Karpas-422 (cell line): Measurements from ENCODE around the gene FUT4. TPM values are rescaled to one million over a fixed set of nuclear protein-coding genes. Genes with fewer than 3 reads are reported as not detected.

Experiments
- DNase-seq: peaks from one replicate; pipeline ENCODE4 v3.0.0-alpha.2; 2015
- H2AFZ ChIP-seq: fragments of 200-600 bp; sonication (generic); 2 replicates; pipeline ENCODE4 v1.6.1; 2014; ENCODE audit warnings: antibody characterized with exemption, low read length, mixed read lengths
- H3K27ac ChIP-seq: fragments of 200-600 bp; sonication (generic); 2 replicates; pipeline ENCODE4 v1.5.1; 2014; ENCODE audit warnings: mild to moderate bottlenecking, low read length, moderate library complexity
- H3K27me3 ChIP-seq: fragments of 200-600 bp; sonication (generic); 2 replicates; pipeline ENCODE4 v1.6.1; 2014; ENCODE audit warnings: low read length, mixed read lengths
- H3K36me3 ChIP-seq: fragments of 200-600 bp; sonication (generic); 2 replicates; pipeline ENCODE4 v1.6.1; 2014; ENCODE audit warnings: low read length, mixed read lengths; ENCODE audit not compliant: insufficient read depth
- H3K4me1 ChIP-seq: fragments of 200-600 bp; sonication (generic); 2 replicates; pipeline ENCODE4 v1.6.1; 2014; ENCODE audit warnings: mild to moderate bottlenecking, low read length, mixed read lengths
- H3K4me2 ChIP-seq: fragments of 200-600 bp; sonication (generic); 2 replicates; pipeline ENCODE4 v1.6.1; 2014; ENCODE audit warnings: low read length, low read depth, mild to moderate bottlenecking; ENCODE audit not compliant: poor library complexity, severe bottlenecking
- H3K4me3 ChIP-seq: fragments of 200-600 bp; sonication (generic); 2 replicates; pipeline ENCODE4 v1.5.1; 2014; ENCODE audit warnings: mild to moderate bottlenecking, antibody characterized with exemption, low read length, mixed read lengths
- H3K79me2 ChIP-seq: fragments of 200-600 bp; sonication (generic); 2 replicates; pipeline ENCODE4 v1.6.1; 2014; ENCODE audit warnings: mild to moderate bottlenecking, low read length, mixed read lengths
- H3K9ac ChIP-seq: fragments of 200-600 bp; sonication (generic); 2 replicates; pipeline ENCODE4 v1.6.0; 2014; ENCODE audit warnings: low read length
- H3K9me2 ChIP-seq: fragments of 200-600 bp; sonication (generic), shearing (Covaris generic); replicated peaks from 2 replicates; pipeline ENCODE4 v1.6.0; 2014; ENCODE audit warnings: mild to moderate bottlenecking, low read length, moderate library complexity; ENCODE audit not compliant: insufficient read depth
- H3K9me3 ChIP-seq: fragments of 300-700, 200-600 bp; sonication (generic); 2 replicates; pipeline ENCODE4 v1.6.1; 2014; ENCODE audit warnings: low read length, mixed read lengths
- H4K20me1 ChIP-seq: fragments of 200-600 bp; sonication (generic); 2 replicates; pipeline ENCODE4 v1.6.1; 2014; ENCODE audit warnings: mild to moderate bottlenecking, antibody characterized with exemption, low read length, low read depth; ENCODE audit not compliant: insufficient read depth
- total RNA-seq: library from RNA; depleted of rRNA; stranded (reverse); fragments of >200 nt; shearing (Covaris generic); gene quantifications from 2 replicates; pipeline ENCODE4 v1.2.3, GENCODE V29; 2014; ENCODE audit warnings: low replicate concordance

The FUT4 gene
- total RNA-seq, 1 experiment from 2014 or later, result 0.34 TPM

GRCh38 chr11:94525546-94526324 is 18.0 kb upstream of the FUT4 start:
- DNase-seq, result no peak
- H3K9ac ChIP-seq, result no peak overlapping the region
- H3K79me2 ChIP-seq, result no peaks in the 10 kb centered on the region
- no peak overlapping the region for H3K4me3 ChIP-seq
- no peak overlapping the region for H2AFZ ChIP-seq
- H4K20me1 ChIP-seq, result no peaks in the 10 kb centered on the region
- H3K4me2 ChIP-seq, result no peak overlapping the region
- H3K36me3 ChIP-seq, result no peaks in the 10 kb centered on the region
- H3K4me1 ChIP-seq, result no peaks in the 10 kb centered on the region
- H3K27ac ChIP-seq, result no peak overlapping the region
- no peaks in the 10 kb centered on the region for H3K9me3 ChIP-seq
- no peaks in the 10 kb centered on the region for H3K27me3 ChIP-seq
- H3K9me2 ChIP-seq, result no peaks in the 10 kb centered on the region

- H3K9ac ChIP-seq, result no peak overlapping the region
- no peaks in the 10 kb centered on the region for H4K20me1 ChIP-seq
- no peak overlapping the region for H3K4me2 ChIP-seq
- no peak overlapping the region for H2AFZ ChIP-seq
- no peaks in the 10 kb centered on the region for H3K9me2 ChIP-seq
- no peak for DNase-seq
- H3K36me3 ChIP-seq, result no peaks in the 10 kb centered on the region
- H3K4me1 ChIP-seq, result no peaks in the 10 kb centered on the region
- H3K4me3 ChIP-seq, result no peak overlapping the region
- H3K79me2 ChIP-seq, result no peaks in the 10 kb centered on the region
- no peaks in the 10 kb centered on the region for H3K9me3 ChIP-seq
- no peaks in the 10 kb centered on the region for H3K27me3 ChIP-seq
- H3K27ac ChIP-seq, result no peak overlapping the region
Measured at GRCh38 chr11:94526645-94527438, 16.9 kb upstream of the FUT4 start.

- H3K4me3 ChIP-seq, result no peak overlapping the region
- no peaks in the 10 kb centered on the region for H3K9me3 ChIP-seq
- H3K9me2 ChIP-seq, result no peaks in the 10 kb centered on the region
- H3K36me3 ChIP-seq, result no peaks in the 10 kb centered on the region
- H3K27me3 ChIP-seq, result no peaks in the 10 kb centered on the region
- no peaks in the 10 kb centered on the region for H3K4me1 ChIP-seq
- no peak overlapping the region for H3K27ac ChIP-seq
- no peak overlapping the region for H3K4me2 ChIP-seq
- no peak for DNase-seq
- H3K79me2 ChIP-seq, result no peaks in the 10 kb centered on the region
- H4K20me1 ChIP-seq, result no peaks in the 10 kb centered on the region
- no peak overlapping the region for H3K9ac ChIP-seq
- H2AFZ ChIP-seq, result no peak overlapping the region
Measured at GRCh38 chr11:94528551-94528950, 15.2 kb upstream of the FUT4 start.

GRCh38 chr11:94532211-94532610 is 11.5 kb upstream of the FUT4 start:
- H3K4me3 ChIP-seq, result no peak overlapping the region
- no peaks in the 10 kb centered on the region for H3K27me3 ChIP-seq

GRCh38 chr11:94533206-94533605 is 10.5 kb upstream of the FUT4 start:
- Histone ChIP-seq H3K27me3 (no peaks in the 10 kb centered on the region), H3K27ac (no peak overlapping the region), H3K9me3 (no peaks in the 10 kb centered on the region), H3K36me3 (no peaks in the 10 kb centered on the region), H3K4me2 (no peak overlapping the region), H3K4me3 (no peak overlapping the region), H2AFZ (no peak overlapping the region), H3K79me2 (no peaks in the 10 kb centered on the region), H3K9me2 (no peaks in the 10 kb centered on the region), H4K20me1 (no peaks in the 10 kb centered on the region), H3K4me1 (no peaks in the 10 kb centered on the region), H3K9ac (no peak overlapping the region)
- DNase-seq, result no peak

More at GRCh38 chr11:94532211-94532610, 11.5 kb upstream of the FUT4 start:
- Histone ChIP-seq H3K79me2 (no peaks in the 10 kb centered on the region), H4K20me1 (no peaks in the 10 kb centered on the region), H3K4me2 (no peak overlapping the region), H3K4me1 (no peaks in the 10 kb centered on the region), H3K27ac (no peak overlapping the region), H3K9me2 (no peaks in the 10 kb centered on the region), H3K36me3 (no peaks in the 10 kb centered on the region), H3K9ac (no peak overlapping the region), H2AFZ (no peak overlapping the region), H3K9me3 (no peaks in the 10 kb centered on the region)
- DNase-seq, result no peak

GRCh38 chr11:94533696-94534630 is 9.8 kb upstream of the FUT4 start:
- Histone ChIP-seq H3K27me3 (no peaks in the 10 kb centered on the region), H3K9me2 (no peaks in the 10 kb centered on the region), H3K4me1 (no peaks in the 10 kb centered on the region), H3K36me3 (no peaks in the 10 kb centered on the region), H2AFZ (no peak overlapping the region), H3K27ac (no peak overlapping the region), H3K9ac (no peak overlapping the region), H3K4me2 (no peak overlapping the region), H4K20me1 (no peaks in the 10 kb centered on the region), H3K79me2 (no peaks in the 10 kb centered on the region), H3K4me3 (no peak overlapping the region), H3K9me3 (no peaks in the 10 kb centered on the region)
- DNase-seq, result no peak

GRCh38 chr11:94536386-94536785 is 7.3 kb upstream of the FUT4 start:
- no peak for DNase-seq
- no peaks in the 10 kb centered on the region for H3K9me2 ChIP-seq
- no peak overlapping the region for H3K9ac ChIP-seq
- H2AFZ ChIP-seq, result no peak overlapping the region
- H3K79me2 ChIP-seq, result no peaks in the 10 kb centered on the region
- no peaks in the 10 kb centered on the region for H3K4me1 ChIP-seq
- no peaks in the 10 kb centered on the region for H3K27me3 ChIP-seq
- H3K4me3 ChIP-seq, result no peak overlapping the region
- no peaks in the 10 kb centered on the region for H3K36me3 ChIP-seq
- no peak overlapping the region for H3K4me2 ChIP-seq
- no peaks in the 10 kb centered on the region for H4K20me1 ChIP-seq
- no peaks in the 10 kb centered on the region for H3K9me3 ChIP-seq
- no peak overlapping the region for H3K27ac ChIP-seq
